ENCODE measurements around the gene TTYH3. TPM values are rescaled to one million over a fixed set of nuclear protein-coding genes. Genes with fewer than 3 reads are reported as not detected.
A peak's percentile ranks its signal among the peaks of the same experiment; 100 is the strongest.

Gene TTYH3
- total RNA-seq, 1 donor from 2014 or later = 38.6 TPM

DNA sequence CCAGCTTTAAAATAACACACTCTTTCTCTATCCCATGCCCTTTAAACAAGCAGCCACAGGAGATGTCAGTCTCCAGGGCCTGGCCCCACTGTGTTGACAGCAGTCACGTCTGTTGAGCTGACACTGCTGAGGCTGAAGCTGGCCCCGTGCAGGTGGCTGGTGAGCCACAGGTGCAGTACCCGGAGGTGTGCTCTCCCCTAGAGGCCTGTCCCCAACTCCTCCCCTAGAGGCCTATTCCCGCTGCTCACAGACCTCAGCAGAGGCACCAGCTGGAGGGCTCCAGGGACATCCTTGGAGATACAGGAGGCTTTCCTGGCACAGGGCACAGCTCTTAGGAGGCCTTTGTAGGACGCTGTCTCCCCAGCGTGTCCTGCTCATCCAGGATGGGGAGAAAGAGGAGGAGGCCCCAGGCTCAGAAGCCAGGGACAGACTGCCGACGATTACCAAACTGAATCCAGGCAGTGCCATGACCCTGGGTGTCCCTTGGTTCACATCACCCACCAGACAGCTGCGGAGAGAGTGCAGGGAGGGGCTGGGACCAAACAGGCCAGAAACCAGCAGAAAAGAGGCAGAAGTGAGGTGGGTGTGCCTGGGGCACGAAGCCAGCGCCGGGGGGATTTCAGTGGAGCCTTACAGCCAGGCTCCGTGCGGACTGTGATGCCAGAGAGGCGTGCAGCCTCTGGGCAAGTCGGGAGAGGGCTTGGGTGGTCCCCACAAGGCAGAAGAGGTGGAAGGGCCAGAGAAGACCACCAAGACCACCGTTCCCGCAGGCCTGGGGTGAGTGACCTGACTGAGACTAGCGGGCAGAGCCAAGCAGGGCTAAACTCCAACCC, 18.5 kb upstream of the TTYH3 start:
- intact Hi-C loops (cut with DNase I) = no loop called here
- DNase-seq (ENCODE audit: low spot score) (no peak), ATAC-seq (peak; percentile 19)

DNA sequence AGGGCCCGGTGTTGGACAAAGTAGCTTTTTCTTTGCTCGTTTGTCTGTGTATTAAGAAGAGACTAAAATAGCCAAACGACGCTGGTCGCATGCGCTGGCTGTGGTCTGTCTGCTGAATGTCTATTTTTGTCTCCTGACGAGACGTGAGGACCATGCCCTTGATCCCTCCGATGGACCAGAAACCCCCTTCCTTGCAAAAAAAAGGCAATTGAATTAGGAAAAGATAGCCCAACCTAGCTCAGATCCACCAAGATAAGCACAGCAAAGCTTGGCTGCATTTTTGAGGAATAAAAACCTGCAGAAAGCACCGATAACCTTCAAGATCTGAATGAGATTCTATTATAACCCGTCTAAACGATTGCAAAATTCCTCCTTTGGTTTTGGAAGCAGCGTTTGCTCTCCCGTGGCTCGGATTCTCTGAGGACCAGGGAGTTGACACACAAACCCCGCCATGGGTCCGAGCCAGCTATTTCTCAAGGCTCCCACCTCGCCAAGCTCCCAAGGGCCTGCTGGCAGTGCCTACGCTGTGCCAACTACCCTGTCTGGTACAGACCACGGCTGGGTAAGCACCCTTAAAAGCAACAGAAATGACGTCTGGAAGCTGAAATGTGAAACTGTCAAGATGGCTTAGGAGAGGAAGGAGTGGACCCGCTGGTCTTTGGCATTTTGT, 17.7 kb upstream of the TTYH3 start:
- DNase-seq (ENCODE audit: low spot score) = no peak
- peak; percentile 50 for ATAC-seq
- intact Hi-C loops (cut with DNase I) = no loop called here

DNA sequence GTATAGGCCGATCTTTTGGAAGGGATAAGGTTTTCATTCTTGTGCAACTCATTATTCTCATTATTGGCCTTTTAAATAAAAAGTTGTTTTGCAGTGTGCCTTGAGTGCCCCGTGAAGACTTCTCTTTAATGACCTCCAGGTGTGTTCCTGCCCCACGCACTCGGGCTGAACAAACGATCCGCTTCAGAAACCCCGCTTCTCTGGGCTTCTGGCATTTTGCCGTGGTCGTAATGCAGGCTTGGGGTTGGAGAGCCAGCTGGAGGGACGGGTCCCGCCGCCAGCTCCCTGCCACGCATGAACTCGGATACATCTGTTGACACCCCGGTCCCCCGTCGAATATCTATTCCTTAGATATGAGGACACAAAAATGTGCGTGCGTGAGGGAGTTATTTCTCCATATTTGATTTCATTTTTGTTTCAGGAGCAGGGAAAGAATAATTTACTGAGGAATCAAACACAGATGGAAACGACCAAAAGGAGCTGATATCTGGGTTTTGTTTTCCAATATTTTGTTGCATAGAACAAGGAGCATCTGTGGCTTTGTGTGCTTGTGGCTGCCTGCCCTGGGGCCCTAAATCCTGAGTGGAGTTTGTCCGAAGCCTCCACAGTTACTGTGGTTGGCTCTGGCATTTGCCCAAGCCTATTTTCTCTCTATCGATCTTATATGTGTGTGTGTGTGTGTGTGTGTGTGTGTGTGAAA, 17.0 kb upstream of the TTYH3 start:
- DNase-seq (ENCODE audit: low spot score) (no peak), ATAC-seq (no peak)
- intact Hi-C loops (cut with DNase I) = no loop called here

DNA sequence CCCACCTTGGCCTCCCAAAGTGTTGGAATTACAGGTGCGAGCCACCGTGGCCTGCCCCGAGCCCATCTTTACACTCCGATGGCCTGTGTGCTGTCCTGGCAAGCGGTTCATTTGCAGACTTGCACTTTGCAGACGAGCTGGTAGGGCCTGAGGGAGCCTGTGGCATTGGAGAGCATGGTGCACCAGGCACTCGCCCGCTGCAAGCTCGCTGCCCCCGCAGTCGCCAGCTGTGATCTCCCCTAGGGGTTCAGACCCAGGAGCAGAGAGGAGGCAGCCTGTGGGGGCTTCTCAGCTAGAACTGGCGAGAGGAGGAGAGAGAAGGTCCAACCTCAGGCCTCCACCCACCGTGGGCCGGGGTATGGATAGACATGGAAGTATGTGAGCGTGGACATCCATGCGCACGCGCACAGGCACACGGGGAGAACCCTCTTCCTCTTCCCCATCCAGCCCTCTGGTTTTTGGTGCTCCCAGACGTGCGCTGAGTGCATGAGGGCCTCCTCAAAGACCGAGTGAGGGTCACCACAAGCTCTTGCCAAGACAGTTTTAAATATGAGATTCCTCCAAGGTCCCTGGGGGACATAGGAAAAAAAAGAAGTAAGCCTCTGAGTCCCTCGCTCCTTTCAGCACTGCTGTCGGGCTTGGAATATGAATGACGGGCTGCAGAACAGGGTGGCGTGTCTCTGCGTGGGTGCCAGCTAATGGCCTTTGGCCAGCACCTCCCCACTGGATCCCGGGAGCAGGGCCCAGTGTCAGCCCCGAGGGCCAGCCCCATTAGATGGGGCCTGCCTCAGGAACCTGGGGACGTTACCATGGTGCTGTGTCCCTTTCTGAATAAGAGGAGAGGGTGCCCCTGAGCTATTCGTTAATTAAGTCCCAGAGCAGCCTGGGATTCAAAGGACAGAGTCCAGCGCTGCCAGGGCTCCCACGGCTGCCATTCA, 15.1 kb upstream of the TTYH3 start:
- intact Hi-C loops (cut with DNase I) = no loop called here
- ATAC-seq (no peak), DNase-seq (ENCODE audit: low spot score) (no peak)

DNA sequence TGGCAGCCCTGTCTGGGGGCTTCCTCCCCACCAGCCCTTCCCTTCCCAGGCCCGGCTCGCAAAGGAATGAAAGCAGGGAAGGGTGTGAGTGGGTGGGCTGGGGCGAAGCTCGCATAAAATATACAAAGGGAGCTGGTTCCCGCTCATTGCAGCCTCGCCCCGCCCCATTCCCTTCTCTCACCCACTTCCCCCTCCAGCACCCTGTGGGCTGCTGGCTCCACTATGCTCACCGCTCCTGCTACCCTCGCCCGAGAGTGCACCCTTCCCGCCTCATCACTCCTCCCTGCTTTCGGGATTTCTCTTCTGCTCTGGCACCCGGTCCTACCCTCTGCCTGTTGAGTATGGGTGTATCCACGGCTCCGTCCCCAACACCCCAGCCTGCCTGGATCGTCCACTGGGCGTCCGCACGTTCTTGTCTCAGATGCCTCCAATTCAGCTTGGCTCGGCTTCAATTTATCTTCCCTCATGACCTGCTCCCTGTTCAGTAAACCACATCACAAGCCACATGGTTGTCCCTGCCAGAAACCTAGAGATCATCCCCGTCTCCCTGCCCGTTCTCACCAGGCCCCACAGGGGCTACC, 14.4 kb upstream of the TTYH3 start:
- peak; percentile 9 for ATAC-seq
- intact Hi-C loops (cut with DNase I) = no loop called here

DNA sequence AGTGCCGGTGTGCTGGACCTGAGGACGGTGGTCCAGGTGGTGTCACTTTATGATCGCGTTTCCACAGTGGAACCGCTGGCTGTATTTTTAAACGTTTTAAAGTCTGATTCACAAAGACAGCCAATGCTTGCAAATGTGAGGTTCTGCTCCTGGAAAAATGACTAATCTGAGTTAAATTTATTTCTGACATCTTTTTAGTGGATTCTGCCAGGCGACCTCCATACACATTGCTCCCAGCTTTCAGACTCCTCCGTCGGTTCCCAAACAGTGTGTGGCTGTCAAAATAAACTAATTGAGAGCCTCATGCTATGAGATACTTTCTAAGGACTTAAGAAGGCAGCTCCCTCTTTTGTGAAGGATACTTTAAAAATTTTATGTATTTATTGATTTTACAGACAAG, 12.7 kb upstream of the TTYH3 start:
- intact Hi-C loops (cut with DNase I) = no loop called here
- ATAC-seq (no peak), DNase-seq (ENCODE audit: low spot score) (no peak)

More for the DNA sequence above, 14.4 kb upstream of the TTYH3 start:
- DNase-seq (ENCODE audit: low spot score) = no peak

DNA sequence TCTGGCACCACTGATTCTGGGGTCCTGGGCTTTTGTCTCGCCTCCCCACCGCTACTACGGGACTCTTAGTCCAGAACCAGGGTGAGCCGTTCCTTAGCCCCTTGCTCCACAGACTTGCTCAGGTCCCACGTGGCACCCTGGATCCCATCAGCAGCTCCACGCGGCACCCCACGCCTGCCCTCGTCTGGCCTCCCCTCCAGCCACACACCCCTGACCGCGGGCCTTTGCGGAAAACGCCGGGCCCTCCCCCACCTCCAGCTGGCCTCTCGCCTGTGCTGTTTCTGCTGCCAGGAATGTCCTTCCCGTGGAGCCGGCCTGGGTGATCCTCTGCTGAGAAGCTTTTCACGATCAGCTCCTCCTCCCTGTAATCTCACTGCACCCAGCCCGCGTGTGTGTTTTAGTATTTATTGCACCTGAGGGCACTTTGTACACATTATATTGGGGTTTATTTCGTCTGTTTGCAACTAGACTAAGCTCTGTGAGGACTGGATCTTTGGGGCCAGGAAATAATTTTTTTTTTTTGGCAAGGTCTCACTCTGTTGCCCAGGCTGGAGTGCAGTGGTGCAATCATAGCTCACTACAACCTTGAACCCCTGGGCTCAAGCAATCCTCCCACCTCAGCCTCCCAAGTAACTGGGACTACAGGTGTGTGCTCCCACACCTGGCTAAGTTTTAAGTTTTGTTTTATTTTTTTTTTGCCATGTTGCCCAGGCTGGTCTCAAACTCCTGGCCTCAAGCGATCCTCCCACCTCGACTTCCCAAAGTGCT, 10.5 kb upstream of the TTYH3 start:
- intact Hi-C loops (cut with DNase I) = no loop called here
- ATAC-seq = peak; percentile 60
- DNase-seq (ENCODE audit: low spot score) = peak; percentile 75

DNA sequence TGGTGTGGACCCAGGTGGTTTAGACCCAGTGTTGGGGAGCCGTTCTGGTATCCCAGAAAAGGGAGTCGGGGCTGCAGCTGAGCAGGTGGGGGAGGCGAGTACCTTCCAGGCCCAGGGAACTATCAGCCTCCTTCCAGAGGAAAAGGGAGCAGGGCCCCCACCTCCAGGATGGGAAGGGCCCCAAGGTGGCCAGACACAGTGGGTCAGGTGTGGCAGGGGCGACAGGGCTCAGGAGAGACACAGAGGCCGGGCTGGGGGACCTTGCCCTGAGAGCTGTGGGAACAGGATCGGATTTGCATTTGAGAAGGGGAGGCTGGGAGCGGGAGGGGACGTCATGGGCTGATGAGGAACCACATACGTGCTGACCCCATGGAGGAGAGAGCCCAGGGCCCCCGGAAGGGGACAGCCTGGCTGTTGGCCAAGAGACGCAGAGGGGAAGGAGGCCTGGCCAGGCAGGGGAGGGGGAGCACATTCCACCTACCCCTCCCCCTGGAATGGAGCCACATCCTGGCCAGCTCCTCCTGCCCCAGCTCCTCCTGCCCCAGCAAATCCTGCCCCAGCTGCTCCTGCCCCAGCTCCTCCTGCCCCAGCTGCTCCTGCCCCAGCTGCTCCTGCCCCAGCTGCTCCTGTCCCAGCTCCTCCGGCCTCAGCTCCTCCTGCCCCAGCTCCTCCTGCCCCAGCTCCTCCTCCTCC, 9.7 kb upstream of the TTYH3 start:
- ATAC-seq (peak; percentile 4), DNase-seq (ENCODE audit: low spot score) (peak; percentile 70)
- intact Hi-C loops (cut with DNase I) = no loop called here

DNA sequence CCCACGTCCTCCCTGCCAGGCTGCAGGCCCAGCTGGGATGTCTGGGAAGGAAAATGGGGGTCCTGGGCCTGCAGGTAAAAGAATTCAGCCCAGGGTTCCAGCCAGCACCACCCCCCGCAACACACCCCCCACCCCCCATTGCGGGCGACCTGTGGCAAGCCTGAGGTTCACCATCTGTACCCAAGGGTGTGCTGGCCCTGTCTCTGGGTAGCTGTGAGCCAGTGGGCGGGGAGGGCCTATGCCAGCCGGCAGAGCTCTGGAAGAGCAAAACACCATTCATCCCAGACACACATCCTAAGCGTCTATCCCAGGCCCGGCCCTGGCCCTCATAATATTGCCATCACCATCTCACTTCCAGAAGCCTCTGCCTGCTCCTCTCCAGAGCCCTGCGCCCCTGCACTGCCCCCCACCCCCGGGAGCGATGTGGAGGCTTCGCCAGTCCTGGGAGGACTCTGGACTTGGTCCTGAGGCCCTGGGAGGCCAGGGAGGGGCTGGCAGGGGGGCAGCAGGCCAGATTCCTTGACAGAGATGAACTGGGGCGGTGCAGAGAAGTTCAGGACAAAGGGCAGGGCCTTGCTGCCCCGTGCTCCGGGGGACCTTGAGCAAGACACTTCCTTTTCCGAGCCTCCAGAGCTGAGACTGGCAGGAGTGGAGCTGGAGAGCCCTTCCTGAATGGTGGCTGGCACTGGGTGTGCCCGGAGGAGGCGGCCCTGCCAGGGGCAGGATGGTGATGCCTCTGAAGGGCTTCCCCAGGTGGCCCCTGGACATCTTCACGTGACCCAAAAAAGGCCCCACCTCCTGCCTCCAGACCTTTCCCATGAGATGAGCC, 8.7 kb upstream of the TTYH3 start:
- intact Hi-C loops (cut with DNase I) = no loop called here
- DNase-seq (ENCODE audit: low spot score) (no peak), ATAC-seq (peak; percentile 28)

DNA sequence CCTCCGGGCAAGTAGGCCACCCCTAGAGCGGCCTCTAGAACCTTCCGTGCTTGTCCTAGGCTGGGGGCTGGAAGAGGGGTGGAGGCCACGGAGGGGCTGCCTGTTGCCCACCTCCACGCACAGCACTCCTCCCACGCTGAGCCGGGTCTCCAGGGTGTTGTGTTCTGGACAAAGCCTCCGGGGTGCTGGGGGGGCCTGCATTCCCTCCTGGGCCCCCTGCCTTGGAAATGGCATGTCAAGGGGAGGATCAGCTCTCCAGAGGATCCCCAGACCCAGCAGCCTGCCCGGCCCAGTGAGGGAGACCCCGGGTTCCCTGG, 8.1 kb upstream of the TTYH3 start:
- no peak for ATAC-seq
- intact Hi-C loops (cut with DNase I) = no loop called here

DNA sequence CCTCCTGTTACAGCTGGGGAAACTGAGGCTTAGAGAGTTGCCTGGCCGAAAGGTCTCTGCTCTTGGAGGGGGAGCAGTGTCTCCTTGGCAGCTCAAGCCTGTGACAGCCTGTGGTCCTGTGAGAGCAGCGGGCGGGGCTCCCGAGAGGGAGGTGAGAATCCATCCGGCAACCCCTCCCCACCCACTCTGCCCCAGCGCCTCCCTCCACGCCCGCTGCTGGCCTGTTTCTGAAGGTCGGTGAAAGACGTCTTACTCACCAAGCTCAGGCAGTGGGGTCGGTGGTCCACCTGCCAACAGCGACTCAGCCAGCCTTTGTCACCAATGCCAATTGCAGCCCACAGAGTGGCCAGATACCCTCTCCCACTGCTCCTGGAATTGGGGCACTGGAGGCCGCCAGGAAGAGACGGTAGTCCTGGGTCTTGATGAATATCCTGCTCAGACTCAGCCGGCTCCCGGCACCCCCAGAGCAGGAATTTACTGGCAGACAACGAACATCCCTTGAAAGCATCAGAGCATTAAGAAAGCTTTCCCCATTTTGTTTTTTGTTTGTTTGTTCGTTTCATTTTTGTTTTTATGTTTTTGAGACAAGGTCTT, 7.4 kb upstream of the TTYH3 start:
- ATAC-seq (no peak), DNase-seq (ENCODE audit: low spot score) (no peak)
- intact Hi-C loops (cut with DNase I) = no loop called here

More for the DNA sequence above, 8.1 kb upstream of the TTYH3 start:
- no peak for DNase-seq (ENCODE audit: low spot score)

DNA sequence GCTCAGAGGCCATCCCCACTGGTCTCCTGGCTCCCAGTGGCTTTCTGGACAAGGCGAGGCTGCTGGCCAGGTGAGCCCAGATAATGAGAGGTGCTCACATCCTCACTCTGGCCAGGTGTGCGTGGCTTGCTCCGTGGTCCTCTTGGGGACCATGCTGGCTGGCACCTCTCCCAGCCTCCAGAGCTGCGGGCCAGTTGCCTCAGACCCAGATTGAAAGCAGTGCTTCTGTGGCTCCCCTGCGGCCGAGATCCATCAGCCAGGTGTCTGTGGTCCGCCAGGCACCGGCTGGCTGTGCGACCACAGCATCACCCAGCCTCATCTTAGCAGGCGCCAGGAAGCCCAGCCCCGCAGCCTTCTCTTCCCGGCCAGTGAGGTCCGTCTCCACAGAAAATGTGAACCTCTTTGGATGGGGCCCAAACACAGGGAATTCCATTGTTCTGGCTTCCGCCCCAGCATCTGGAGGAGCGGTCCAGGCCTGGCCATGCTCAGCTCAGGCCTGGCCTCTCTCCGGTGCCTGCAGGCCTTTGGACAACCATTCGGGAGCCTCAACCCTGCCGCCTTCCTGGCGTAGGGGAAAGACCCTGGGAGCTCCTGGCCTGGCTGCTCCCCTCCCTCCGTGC, 5.2 kb upstream of the TTYH3 start:
- DNase-seq (ENCODE audit: low spot score) (no peak), ATAC-seq (no peak)

DNA sequence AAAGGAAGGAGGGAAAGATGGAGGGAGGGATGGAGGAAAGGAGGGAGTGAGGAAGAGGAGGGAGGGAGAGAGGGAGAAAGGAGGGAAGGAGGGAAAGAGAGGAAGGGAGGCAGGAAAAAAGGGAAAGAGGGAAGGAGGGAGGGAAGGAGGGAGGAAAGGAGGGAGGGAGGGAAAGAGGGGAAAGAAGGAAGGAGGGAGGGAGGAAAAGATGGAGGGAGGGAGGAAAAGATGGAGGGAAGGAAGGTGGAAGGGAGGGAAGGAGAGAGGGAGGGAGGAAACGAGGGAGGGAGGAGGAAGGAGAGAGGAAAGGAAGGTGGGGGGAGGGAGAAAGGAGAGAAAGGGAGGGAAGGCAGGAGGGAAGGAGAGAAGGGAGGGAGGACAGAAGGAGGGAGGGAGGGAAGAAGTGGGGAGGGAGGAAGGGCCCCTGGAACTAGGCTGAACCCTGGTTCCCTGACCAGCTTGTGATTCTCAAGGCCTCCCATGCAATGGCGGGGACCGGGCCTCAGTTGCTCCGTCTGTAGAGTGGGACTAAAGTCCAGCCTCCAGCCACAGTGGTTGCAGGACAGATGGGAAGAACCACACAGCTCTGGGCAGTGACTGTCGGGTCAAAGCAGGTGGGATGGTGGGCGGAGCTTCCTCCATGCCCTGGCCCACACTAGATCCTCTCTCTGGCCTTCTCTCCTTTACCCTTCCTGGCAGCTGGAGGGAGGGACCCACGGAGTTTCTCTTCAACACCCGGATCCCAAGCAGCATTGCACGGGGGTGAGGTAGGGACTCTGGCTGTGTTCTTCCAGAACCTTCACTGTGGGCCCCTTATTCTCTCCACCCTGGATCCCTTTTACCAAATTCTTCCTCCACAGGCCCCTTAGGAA, 4.3 kb upstream of the TTYH3 start:
- no peak for DNase-seq (ENCODE audit: low spot score)
- intact Hi-C loops (cut with DNase I) = no loop called here

More for the DNA sequence above, 5.2 kb upstream of the TTYH3 start:
- intact Hi-C loops (cut with DNase I) = no loop called here

DNA sequence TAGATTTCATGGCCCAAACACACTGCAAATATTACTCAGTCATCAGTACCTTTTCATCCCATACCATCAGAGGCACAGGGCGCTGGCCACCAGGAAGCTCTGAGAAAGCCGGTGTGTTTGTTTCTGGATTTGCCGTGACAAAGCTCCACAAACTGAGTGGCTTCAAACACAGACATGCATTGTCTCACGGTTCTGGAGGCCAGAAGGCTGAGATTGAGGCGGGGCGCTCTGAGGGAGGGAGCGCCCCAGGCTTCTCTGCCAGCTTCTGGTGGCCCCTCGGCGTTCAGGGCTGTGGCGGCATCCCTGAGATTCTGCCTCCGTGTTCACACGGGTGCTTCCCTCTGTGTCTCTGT, 3.7 kb upstream of the TTYH3 start:
- intact Hi-C loops (cut with DNase I) = no loop called here
- ATAC-seq (no peak), DNase-seq (ENCODE audit: low spot score) (no peak)

More for the DNA sequence above, 4.3 kb upstream of the TTYH3 start:
- no peak for ATAC-seq

DNA sequence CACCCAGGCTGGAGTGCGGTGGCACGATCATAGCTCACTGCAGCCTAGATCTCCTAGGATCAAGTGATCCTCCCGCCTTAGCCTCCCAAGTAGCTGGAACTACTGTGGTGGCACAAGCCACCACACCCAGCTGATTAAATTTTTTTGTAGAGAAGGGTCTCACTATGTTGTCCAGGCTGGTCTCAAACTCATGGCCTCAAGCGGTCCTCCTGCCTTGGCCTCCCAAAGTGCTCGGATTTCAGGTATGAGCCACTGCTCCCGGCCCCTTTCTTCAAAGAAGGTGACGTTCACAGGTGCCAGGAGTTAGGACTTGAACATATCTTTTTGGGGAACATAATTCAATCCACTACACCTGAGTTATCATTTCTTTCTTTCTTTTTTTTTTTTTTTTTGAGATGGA, 2.9 kb upstream of the TTYH3 start:
- intact Hi-C loops (cut with DNase I) = no loop called here
- DNase-seq (ENCODE audit: low spot score) (no peak), ATAC-seq (no peak)
